Neural cell (in vitro differentiated cells): ENCODE results near the gene IMMP2L. TPM values are rescaled to one million over a fixed set of nuclear protein-coding genes. Genes with fewer than 3 reads are reported as not detected.

ENCODE experiments used
- H2AFZ ChIP-seq: fragments of 200-600, 300-800 bp; sonication (generic), shearing (Covaris generic); 2 replicates; pipeline ENCODE4 v1.6.0; 2014; ENCODE audit warnings: low read depth, mild to moderate bottlenecking, antibody characterized with exemption, low read length, moderate library complexity
- H3F3A ChIP-seq: fragments of 200-600 bp; shearing (Covaris generic); 2 replicates; pipeline ENCODE4 v1.6.1; 2016; ENCODE audit warnings: mild to moderate bottlenecking, moderate library complexity, mixed read lengths, antibody characterized with exemption, low read length; ENCODE audit not compliant: insufficient read depth, poor library complexity, severe bottlenecking
- H3K27ac ChIP-seq: fragments of 200-600, 300-800 bp; sonication (generic), shearing (Covaris generic); 2 replicates; pipeline ENCODE4 v1.5.1; 2014; ENCODE audit warnings: mild to moderate bottlenecking, low read length, moderate library complexity
- H3K27me3 ChIP-seq: fragments of 300-800, 200-600 bp; sonication (generic), shearing (Covaris generic); 2 replicates; pipeline ENCODE4 v1.6.0; 2014; ENCODE audit warnings: mild to moderate bottlenecking, low read depth, low read length, moderate library complexity; ENCODE audit not compliant: insufficient read depth
- H3K36me3 ChIP-seq: fragments of 300-800, 200-600 bp; sonication (generic), shearing (Covaris generic); 2 replicates; pipeline ENCODE4 v1.5.1; 2014; ENCODE audit warnings: mild to moderate bottlenecking, antibody characterized with exemption, low read length, moderate library complexity; ENCODE audit not compliant: insufficient read depth
- H3K4me2 ChIP-seq: fragments of 300-800, 200-600 bp; sonication (generic), shearing (Covaris generic); 2 replicates; pipeline ENCODE4 v1.6.0; 2014; ENCODE audit warnings: mild to moderate bottlenecking, low read length
- H3K4me3 ChIP-seq: fragments of 300-800, 200-600 bp; sonication (generic), shearing (Covaris generic); 2 replicates; pipeline ENCODE4 v1.5.1; 2014; ENCODE audit warnings: mild to moderate bottlenecking, low read length, moderate library complexity
- H3K79me2 ChIP-seq: fragments of 200-600 bp; shearing (Covaris generic); replicated peaks from 2 replicates; pipeline ENCODE4 v1.6.0; 2014; ENCODE audit warnings: mild to moderate bottlenecking, low read length, moderate library complexity; ENCODE audit not compliant: insufficient read depth
- H3K9ac ChIP-seq: fragments of 300-800, 200-600 bp; sonication (generic), shearing (Covaris generic); 2 replicates; pipeline ENCODE4 v1.6.1; 2016; ENCODE audit warnings: mild to moderate bottlenecking, low read length, mixed read lengths
- H3K9me2 ChIP-seq: fragments of 200-600 bp; shearing (Covaris generic); 2 replicates; pipeline ENCODE4 v1.6.1; 2016; ENCODE audit warnings: mild to moderate bottlenecking, low read length, mixed read lengths; ENCODE audit not compliant: insufficient read depth
- H3K9me3 ChIP-seq: fragments of 200-600, 300-800 bp; sonication (generic), shearing (Covaris generic); 2 replicates; pipeline ENCODE4 v1.6.1; 2016; ENCODE audit warnings: mild to moderate bottlenecking, mixed run types, low read length, moderate library complexity, mixed read lengths
- H4K20me1 ChIP-seq: fragments of 200-600 bp; shearing (Covaris generic); 2 replicates; pipeline ENCODE4 v1.6.1; 2016; ENCODE audit warnings: mild to moderate bottlenecking, mixed run types; ENCODE audit not compliant: insufficient read depth
- EP300 ChIP-seq: fragments of 450-650 bp; conservative IDR thresholded peaks from 2 replicates; pipeline ENCODE4 v1.6.1; 2014; ENCODE audit warnings: antibody characterized with exemption, mild to moderate bottlenecking, moderate library complexity; ENCODE audit not compliant: poor library complexity, severe bottlenecking
- EZH2 ChIP-seq: fragments of 200-600, 300-800 bp; shearing (Covaris generic), sonication (generic); IDR thresholded peaks from 2 replicates; pipeline ENCODE4 v1.6.1; 2014; ENCODE audit warnings: antibody characterized with exemption, low read length, borderline replicate concordance, mild to moderate bottlenecking; ENCODE audit not compliant: insufficient read depth, poor library complexity, severe bottlenecking
- MXI1 ChIP-seq: fragments of 450-650 bp; conservative IDR thresholded peaks from 2 replicates; pipeline ENCODE4 v1.6.1; 2014; ENCODE audit warnings: antibody characterized with exemption, mild to moderate bottlenecking; ENCODE audit not compliant: poor library complexity, severe bottlenecking
- POLR2AphosphoS5 ChIP-seq: IDR thresholded peaks from 2 replicates; pipeline ENCODE4 v1.6.1; 2012
- RAD21 ChIP-seq: fragments of 450-650 bp; conservative IDR thresholded peaks from 2 replicates; pipeline ENCODE4 v1.6.1; 2014; ENCODE audit warnings: antibody characterized with exemption, mild to moderate bottlenecking, moderate library complexity
- SMC3 ChIP-seq: fragments of 450-650 bp; conservative IDR thresholded peaks from 2 replicates; pipeline ENCODE4 v1.6.1; 2014; ENCODE audit warnings: antibody characterized with exemption, mild to moderate bottlenecking, moderate library complexity; ENCODE audit not compliant: poor library complexity
- TAF1 ChIP-seq: IDR thresholded peaks from 2 replicates; pipeline ENCODE4 v1.6.1; 2012; ENCODE audit warnings: low read depth
- polyA plus RNA-seq: library from polyadenylated mRNA; depleted of rRNA; stranded (reverse); fragments of >200 nt; gene quantifications from 2 replicates; pipeline ENCODE4 v1.2.3, GENCODE V29; 2014
- TF ChIP-seq, protein P1 (sequence below): fragments of 450-650 bp; IDR thresholded peaks from 2 replicates; pipeline ENCODE4 v1.5.1; 2014; ENCODE audit warnings: antibody characterized with exemption, mild to moderate bottlenecking, moderate library complexity; ENCODE audit not compliant: poor library complexity, severe bottlenecking
- TF ChIP-seq, protein P2 (sequence below): IDR thresholded peaks from 2 replicates; pipeline ENCODE4 v1.6.1; 2012; ENCODE audit warnings: borderline replicate concordance

The IMMP2L gene
- polyA plus RNA-seq, 1 donor from 2014 or later: 9.7 TPM

DNA sequence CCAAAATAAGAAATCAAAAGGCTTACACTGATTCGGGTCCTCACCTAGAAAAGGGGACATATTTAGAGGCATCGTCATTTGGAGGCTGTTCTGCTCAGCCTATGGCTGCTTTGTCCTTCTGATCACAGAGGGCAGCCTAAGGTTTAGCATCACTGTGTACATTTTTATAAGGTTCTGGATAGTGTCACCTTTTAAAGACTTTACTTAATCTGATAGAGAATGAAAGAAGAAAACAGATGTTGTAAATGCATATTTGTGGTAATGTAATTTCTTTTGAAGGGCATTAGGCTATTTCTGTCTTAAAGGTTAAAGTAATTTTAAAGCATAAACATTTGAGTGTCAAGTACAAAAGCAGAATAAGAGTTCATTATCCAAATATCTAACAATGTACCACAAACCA lies 916.7 kb downstream of the IMMP2L start:
- TF ChIP-seq SMC3 (no peak), RAD21 (no peak), EP300 (no peak), TAF1 (no peak), MXI1 (no peak), POLR2AphosphoS5 (no peak), EZH2 (no peak)
- TF ChIP-seq, protein P1, sequence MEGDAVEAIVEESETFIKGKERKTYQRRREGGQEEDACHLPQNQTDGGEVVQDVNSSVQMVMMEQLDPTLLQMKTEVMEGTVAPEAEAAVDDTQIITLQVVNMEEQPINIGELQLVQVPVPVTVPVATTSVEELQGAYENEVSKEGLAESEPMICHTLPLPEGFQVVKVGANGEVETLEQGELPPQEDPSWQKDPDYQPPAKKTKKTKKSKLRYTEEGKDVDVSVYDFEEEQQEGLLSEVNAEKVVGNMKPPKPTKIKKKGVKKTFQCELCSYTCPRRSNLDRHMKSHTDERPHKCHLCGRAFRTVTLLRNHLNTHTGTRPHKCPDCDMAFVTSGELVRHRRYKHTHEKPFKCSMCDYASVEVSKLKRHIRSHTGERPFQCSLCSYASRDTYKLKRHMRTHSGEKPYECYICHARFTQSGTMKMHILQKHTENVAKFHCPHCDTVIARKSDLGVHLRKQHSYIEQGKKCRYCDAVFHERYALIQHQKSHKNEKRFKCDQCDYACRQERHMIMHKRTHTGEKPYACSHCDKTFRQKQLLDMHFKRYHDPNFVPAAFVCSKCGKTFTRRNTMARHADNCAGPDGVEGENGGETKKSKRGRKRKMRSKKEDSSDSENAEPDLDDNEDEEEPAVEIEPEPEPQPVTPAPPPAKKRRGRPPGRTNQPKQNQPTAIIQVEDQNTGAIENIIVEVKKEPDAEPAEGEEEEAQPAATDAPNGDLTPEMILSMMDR: no peak
- TF ChIP-seq, protein P2, sequence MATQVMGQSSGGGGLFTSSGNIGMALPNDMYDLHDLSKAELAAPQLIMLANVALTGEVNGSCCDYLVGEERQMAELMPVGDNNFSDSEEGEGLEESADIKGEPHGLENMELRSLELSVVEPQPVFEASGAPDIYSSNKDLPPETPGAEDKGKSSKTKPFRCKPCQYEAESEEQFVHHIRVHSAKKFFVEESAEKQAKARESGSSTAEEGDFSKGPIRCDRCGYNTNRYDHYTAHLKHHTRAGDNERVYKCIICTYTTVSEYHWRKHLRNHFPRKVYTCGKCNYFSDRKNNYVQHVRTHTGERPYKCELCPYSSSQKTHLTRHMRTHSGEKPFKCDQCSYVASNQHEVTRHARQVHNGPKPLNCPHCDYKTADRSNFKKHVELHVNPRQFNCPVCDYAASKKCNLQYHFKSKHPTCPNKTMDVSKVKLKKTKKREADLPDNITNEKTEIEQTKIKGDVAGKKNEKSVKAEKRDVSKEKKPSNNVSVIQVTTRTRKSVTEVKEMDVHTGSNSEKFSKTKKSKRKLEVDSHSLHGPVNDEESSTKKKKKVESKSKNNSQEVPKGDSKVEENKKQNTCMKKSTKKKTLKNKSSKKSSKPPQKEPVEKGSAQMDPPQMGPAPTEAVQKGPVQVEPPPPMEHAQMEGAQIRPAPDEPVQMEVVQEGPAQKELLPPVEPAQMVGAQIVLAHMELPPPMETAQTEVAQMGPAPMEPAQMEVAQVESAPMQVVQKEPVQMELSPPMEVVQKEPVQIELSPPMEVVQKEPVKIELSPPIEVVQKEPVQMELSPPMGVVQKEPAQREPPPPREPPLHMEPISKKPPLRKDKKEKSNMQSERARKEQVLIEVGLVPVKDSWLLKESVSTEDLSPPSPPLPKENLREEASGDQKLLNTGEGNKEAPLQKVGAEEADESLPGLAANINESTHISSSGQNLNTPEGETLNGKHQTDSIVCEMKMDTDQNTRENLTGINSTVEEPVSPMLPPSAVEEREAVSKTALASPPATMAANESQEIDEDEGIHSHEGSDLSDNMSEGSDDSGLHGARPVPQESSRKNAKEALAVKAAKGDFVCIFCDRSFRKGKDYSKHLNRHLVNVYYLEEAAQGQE: no peak
- H3K4me3 ChIP-seq: no peak overlapping the region
- H3K79me2 ChIP-seq: no peaks in the 10 kb centered on the region
- H2AFZ ChIP-seq: no peak overlapping the region
- H3K36me3 ChIP-seq: no peaks in the 10 kb centered on the region
- H3K4me2 ChIP-seq: no peak overlapping the region
- no peak overlapping the region for H3K27ac ChIP-seq
- H4K20me1 ChIP-seq: no peaks in the 10 kb centered on the region
- H3K9me3 ChIP-seq: no peaks in the 10 kb centered on the region
- H3F3A ChIP-seq: no peaks in the 10 kb centered on the region
- H3K9ac ChIP-seq: no peak overlapping the region
- no peaks in the 10 kb centered on the region for H3K27me3 ChIP-seq
- no peaks in the 10 kb centered on the region for H3K9me2 ChIP-seq

DNA sequence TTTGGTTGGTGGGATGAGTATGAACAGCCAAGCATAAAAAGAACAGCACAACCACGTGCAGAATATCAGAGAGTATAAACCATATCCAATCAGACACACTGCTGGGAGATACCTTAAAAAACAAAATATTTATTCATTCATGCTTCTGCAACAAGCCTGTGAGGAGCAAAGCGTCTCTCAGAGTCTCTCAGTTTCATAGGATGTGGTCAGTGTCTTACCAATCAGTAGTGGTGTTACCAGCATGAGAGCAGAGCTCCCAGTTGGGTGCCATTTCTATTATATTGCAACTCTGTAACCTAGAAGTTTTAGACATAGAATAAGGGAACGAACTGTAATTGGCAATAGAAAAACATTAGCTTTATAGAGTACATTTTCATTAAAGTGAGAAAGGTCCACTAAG lies 917.2 kb downstream of the IMMP2L start:
- H3K9ac ChIP-seq: no peak overlapping the region
- H3K4me3 ChIP-seq: no peak overlapping the region
- no peaks in the 10 kb centered on the region for H3K79me2 ChIP-seq
- no peaks in the 10 kb centered on the region for H3K9me3 ChIP-seq
- H3K9me2 ChIP-seq: no peaks in the 10 kb centered on the region
- H4K20me1 ChIP-seq: no peaks in the 10 kb centered on the region
- H3K4me2 ChIP-seq: no peak overlapping the region
- no peaks in the 10 kb centered on the region for H3K36me3 ChIP-seq
- H3K27me3 ChIP-seq: no peaks in the 10 kb centered on the region
- H2AFZ ChIP-seq: no peak overlapping the region
- no peaks in the 10 kb centered on the region for H3F3A ChIP-seq
- no peak for TF ChIP-seq POLR2AphosphoS5
- no peak overlapping the region for H3K27ac ChIP-seq

DNA sequence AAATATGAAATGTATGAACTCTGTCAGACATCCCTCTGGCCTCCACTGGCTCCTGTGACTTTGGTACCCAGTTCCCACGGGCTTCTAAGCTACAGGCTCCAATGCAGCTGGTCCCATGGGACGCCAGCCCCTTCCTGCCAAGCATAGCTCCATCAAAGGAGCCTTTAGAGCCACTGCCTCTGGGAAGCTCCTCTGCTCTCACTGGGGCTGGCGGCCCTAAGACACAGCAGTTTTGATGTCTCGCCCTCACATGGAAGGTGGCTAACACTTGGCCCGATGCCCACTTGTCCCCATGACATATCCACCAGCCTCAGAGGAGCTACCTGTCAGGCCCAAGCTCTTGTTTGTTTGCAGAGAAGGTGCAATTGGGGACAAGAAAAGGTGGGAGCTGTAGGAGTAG lies 925.0 kb downstream of the IMMP2L start:
- Histone ChIP-seq H3K9ac (no peak overlapping the region), H2AFZ (no peak overlapping the region), H3K36me3 (no peaks in the 10 kb centered on the region), H3K4me3 (no peak overlapping the region), H3K27ac (no peak overlapping the region), H3F3A (no peaks in the 10 kb centered on the region), H3K4me2 (no peak overlapping the region), H3K9me3 (no peaks in the 10 kb centered on the region), H3K79me2 (no peaks in the 10 kb centered on the region), H4K20me1 (no peaks in the 10 kb centered on the region), H3K27me3 (no peaks in the 10 kb centered on the region), H3K9me2 (no peaks in the 10 kb centered on the region)
- TF ChIP-seq POLR2AphosphoS5 (no peak), EZH2 (no peak), MXI1 (no peak), SMC3 (no peak), EP300 (no peak), RAD21 (no peak), TAF1 (no peak)
- TF ChIP-seq, protein P1: no peak
- TF ChIP-seq, protein P2: no peak
